ENCODE data around the gene DPT.

DNA sequence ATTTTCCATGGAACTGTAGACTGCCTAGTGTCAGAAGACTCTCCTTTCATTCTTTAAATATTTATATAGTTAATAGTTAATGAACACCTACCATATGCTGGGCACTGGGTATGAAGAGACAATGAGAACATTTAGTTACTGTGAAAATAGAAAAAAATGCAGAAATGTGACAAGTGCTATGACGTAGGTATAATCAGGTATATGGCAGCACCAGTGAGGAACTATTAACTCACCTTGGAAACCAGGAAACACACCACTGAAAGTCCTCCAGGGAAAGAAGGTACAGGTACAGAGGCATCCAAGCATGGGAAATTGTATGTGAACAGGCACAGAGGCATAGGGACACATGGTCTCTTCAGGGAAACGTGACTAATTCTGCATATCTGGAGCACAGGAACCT lies 42.3 kb downstream of the DPT start:
- TF ChIP-seq, protein P1, sequence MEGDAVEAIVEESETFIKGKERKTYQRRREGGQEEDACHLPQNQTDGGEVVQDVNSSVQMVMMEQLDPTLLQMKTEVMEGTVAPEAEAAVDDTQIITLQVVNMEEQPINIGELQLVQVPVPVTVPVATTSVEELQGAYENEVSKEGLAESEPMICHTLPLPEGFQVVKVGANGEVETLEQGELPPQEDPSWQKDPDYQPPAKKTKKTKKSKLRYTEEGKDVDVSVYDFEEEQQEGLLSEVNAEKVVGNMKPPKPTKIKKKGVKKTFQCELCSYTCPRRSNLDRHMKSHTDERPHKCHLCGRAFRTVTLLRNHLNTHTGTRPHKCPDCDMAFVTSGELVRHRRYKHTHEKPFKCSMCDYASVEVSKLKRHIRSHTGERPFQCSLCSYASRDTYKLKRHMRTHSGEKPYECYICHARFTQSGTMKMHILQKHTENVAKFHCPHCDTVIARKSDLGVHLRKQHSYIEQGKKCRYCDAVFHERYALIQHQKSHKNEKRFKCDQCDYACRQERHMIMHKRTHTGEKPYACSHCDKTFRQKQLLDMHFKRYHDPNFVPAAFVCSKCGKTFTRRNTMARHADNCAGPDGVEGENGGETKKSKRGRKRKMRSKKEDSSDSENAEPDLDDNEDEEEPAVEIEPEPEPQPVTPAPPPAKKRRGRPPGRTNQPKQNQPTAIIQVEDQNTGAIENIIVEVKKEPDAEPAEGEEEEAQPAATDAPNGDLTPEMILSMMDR (IDR thresholded peaks at IDR 0.05 in 2 of 3, conservative IDR thresholded peaks at IDR 0.05 in 1 of 3; ENCODE audit: borderline replicate concordance in 1 of 3, insufficient read depth in 1 of 3, low read depth in 2 of 3, low read length in 2 of 3), result no peak
- TF ChIP-seq POLR2A (IDR thresholded peaks at IDR 0.05; ENCODE audit: borderline replicate concordance, extremely low read depth, insufficient read depth, insufficient read length), result no peak
- TF ChIP-seq FOSL1 (IDR thresholded peaks at IDR 0.05; ENCODE audit: low read depth), result no peak
- TF ChIP-seq, protein P2, sequence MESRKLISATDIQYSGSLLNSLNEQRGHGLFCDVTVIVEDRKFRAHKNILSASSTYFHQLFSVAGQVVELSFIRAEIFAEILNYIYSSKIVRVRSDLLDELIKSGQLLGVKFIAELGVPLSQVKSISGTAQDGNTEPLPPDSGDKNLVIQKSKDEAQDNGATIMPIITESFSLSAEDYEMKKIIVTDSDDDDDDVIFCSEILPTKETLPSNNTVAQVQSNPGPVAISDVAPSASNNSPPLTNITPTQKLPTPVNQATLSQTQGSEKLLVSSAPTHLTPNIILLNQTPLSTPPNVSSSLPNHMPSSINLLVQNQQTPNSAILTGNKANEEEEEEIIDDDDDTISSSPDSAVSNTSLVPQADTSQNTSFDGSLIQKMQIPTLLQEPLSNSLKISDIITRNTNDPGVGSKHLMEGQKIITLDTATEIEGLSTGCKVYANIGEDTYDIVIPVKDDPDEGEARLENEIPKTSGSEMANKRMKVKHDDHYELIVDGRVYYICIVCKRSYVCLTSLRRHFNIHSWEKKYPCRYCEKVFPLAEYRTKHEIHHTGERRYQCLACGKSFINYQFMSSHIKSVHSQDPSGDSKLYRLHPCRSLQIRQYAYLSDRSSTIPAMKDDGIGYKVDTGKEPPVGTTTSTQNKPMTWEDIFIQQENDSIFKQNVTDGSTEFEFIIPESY (IDR thresholded peaks at IDR 0.05; ENCODE audit: extremely low read depth, insufficient replicate concordance, low read length), result no peak
- no peak for TF ChIP-seq CEBPB (IDR thresholded peaks at IDR 0.05; ENCODE audit: low read depth)
- no peak for TF ChIP-seq YY1 (IDR thresholded peaks at IDR 0.05; ENCODE audit: extremely low read depth, insufficient replicate concordance, low read depth, low read length)
- TF ChIP-seq TCF7L2 (IDR thresholded peaks at IDR 0.05; ENCODE audit: borderline replicate concordance, extremely low read depth, insufficient read depth, insufficient read length), result no peak
- TF ChIP-seq, protein P3, sequence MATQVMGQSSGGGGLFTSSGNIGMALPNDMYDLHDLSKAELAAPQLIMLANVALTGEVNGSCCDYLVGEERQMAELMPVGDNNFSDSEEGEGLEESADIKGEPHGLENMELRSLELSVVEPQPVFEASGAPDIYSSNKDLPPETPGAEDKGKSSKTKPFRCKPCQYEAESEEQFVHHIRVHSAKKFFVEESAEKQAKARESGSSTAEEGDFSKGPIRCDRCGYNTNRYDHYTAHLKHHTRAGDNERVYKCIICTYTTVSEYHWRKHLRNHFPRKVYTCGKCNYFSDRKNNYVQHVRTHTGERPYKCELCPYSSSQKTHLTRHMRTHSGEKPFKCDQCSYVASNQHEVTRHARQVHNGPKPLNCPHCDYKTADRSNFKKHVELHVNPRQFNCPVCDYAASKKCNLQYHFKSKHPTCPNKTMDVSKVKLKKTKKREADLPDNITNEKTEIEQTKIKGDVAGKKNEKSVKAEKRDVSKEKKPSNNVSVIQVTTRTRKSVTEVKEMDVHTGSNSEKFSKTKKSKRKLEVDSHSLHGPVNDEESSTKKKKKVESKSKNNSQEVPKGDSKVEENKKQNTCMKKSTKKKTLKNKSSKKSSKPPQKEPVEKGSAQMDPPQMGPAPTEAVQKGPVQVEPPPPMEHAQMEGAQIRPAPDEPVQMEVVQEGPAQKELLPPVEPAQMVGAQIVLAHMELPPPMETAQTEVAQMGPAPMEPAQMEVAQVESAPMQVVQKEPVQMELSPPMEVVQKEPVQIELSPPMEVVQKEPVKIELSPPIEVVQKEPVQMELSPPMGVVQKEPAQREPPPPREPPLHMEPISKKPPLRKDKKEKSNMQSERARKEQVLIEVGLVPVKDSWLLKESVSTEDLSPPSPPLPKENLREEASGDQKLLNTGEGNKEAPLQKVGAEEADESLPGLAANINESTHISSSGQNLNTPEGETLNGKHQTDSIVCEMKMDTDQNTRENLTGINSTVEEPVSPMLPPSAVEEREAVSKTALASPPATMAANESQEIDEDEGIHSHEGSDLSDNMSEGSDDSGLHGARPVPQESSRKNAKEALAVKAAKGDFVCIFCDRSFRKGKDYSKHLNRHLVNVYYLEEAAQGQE (IDR thresholded peaks at IDR 0.05; ENCODE audit: low read depth), result no peak
- TF ChIP-seq POLR2AphosphoS5 (IDR thresholded peaks at IDR 0.05; ENCODE audit: low read depth, low read length), result no peak
- no peak for TF ChIP-seq SP1 (IDR thresholded peaks at IDR 0.05; ENCODE audit: low read depth)
- TF ChIP-seq JUND (IDR thresholded peaks at IDR 0.05), result no peak
- no peak for TF ChIP-seq ELF1 (IDR thresholded peaks at IDR 0.05; ENCODE audit: borderline replicate concordance, low read depth)

All from HCT116 (cell line).